ENCODE results near the gene PGLYRP3. TPM values are rescaled to one million over a fixed set of nuclear protein-coding genes. Genes with fewer than 3 reads are reported as not detected.

The PGLYRP3 gene
- total and polyA plus RNA-seq, 3 experiments from 2014 or later = not detected

DNA sequence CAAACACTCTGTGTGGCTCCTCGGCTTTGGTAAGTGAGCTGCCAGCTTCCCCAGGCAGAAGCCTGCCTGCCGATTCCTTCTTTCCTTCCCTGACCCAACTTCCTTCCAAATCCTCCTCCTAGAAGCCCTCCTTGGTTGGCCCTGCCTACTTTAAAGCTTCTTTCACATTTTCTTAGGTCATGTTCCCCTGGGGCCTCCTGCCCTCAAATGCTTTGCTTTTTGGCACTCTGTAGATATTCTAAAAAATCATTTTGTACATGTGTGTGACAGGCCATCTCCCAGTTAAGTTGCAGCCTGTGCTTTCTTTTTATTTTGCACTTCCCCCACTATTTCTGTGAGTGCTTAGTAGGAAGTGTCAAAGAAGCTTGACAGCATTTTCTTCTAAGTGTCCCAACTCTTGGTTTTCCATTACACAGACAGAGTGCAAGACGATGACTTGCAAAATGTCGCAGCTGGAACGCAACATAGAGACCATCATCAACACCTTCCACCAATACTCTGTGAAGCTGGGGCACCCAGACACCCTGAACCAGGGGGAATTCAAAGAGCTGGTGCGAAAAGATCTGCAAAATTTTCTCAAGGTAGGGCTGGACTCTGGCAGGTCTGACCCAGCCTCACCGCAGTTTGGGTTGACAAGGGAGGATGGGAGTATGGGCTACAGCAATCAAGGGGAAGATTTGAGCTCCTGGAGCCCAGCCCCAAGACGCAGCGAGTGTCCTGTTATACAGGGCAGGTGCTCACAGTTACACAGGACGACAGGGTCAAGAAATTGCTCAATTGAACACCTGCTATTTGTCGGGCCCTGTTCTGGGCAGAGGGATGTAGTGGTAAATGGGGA lies 45.3 kb upstream of the PGLYRP3 start, which contains the start of gene S100A9:
Gene S100A9 (plus strand): TSS at position 2 of the 838 bp plus-strand sequence. CDS start 430 bp downstream, at position 432.
- Histone ChIP-seq H3K4me1 (ENCODE audit: insufficient read depth, low read length) (peaks cover 13% of the 10 kb centered on the region), H3K9me3 (ENCODE audit: low read length) (no peaks in the 10 kb centered on the region), H3K27ac (ENCODE audit: low read depth, low read length) (no peak within 1 kb of the TSS), H3K27me3 (ENCODE audit: insufficient read depth, low read length, poor library complexity, severe bottlenecking) (no peaks in the 10 kb centered on the region), H3K36me3 (ENCODE audit: insufficient read depth, low read length) (no peaks in the 10 kb centered on the region), H3K4me3 (ENCODE audit: low read length) (no peak within 1 kb of the TSS)
- H3K9me3 Mint-ChIP-seq = no peaks in the 10 kb centered on the region
- POLR2A ChIA-PET = no interaction called here
- peak within 1 kb of the TSS in 7 of 8 donors; percentile 4 to 59 (median 43) for H3K27ac Mint-ChIP-seq
- peak within 1 kb of the TSS in 3 of 7 donors; percentile 15 to 29 (median 19) for H3K4me3 Mint-ChIP-seq
- H3K36me3 Mint-ChIP-seq = no peaks in the 10 kb centered on the region
- H3K27me3 Mint-ChIP-seq = peaks cover 7 to 28% of the 10 kb centered on the region in 2 donors
- H3K4me1 Mint-ChIP-seq = peaks cover 10 to 21% (median 18%) of the 10 kb centered on the region in 3 donors
- no peak for DNase-seq
- CTCF ChIA-PET = interaction anchor here (1.7 kb wide), 1 partner anchor 137 kb away, joined by 4 read pairs; no protein-coding TSS in a partner anchor

DNA sequence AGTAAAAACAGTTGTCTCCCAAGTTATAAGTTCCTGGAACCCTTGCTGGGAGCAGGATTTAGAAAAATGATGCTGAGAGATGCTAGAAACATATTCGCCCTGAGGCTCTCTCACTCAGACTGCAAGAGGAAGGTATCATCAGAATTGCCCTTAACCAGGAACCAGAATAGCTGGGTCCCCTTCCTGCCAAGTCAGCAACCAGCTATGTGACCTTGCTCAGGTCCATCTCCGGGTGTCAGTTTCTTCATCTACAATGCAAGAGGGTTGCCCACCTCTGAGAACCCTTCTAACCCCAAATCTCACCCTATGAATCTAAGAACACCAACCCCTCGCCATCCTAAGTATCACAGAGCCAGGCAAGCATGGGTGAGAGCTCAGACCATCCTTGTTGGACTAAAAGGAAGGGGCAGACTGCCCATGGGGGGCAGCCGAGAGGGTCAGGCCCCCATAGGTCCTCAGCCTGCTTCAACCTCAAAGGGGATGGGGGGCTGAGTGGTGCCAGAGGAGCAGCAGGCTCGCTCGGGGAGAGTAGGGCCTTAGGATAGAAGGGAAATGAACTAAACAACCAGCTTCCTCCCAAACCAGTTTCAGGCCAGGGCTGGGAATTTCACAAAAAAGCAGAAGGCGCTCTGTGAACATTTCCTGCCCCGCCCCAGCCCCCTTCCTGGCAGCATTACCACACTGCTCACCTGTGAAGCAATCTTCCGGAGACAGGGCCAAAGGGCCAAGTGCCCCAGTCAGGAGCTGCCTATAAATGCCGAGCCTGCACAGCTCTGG lies 44.5 kb upstream of the PGLYRP3 start:
- peaks cover 8 to 27% of the 10 kb centered on the region in 2 donors for H3K27me3 Mint-ChIP-seq
- ChIA-PET POLR2A (no interaction called here), CTCF (interaction anchor here (1.7 kb wide), 1 partner anchor 138 kb away, joined by 4 read pairs; no protein-coding TSS in a partner anchor)
- H3K36me3 Mint-ChIP-seq = no peaks in the 10 kb centered on the region
- Histone ChIP-seq H3K4me3 (ENCODE audit: low read length) (no peak overlapping the region), H3K36me3 (ENCODE audit: insufficient read depth, low read length) (no peaks in the 10 kb centered on the region), H3K9me3 (ENCODE audit: low read length) (no peaks in the 10 kb centered on the region), H3K27me3 (ENCODE audit: insufficient read depth, low read length, poor library complexity, severe bottlenecking) (no peaks in the 10 kb centered on the region), H3K27ac (ENCODE audit: low read depth, low read length) (no peak overlapping the region), H3K4me1 (ENCODE audit: insufficient read depth, low read length) (peaks cover 13% of the 10 kb centered on the region)
- H3K4me1 Mint-ChIP-seq = peaks cover 10 to 21% (median 18%) of the 10 kb centered on the region in 3 donors
- DNase-seq = no peak
- H3K9me3 Mint-ChIP-seq = no peaks in the 10 kb centered on the region
- H3K4me3 Mint-ChIP-seq = no peak overlapping the region
- H3K27ac Mint-ChIP-seq = peak overlapping the region in 5 of 8 donors; percentile 21 to 59 (median 45)

GRCh38 chr1:153356392-153357075 lies 43.8 kb upstream of the PGLYRP3 start:
- Histone ChIP-seq H3K27me3 (ENCODE audit: insufficient read depth, low read length, poor library complexity, severe bottlenecking) (no peaks in the 10 kb centered on the region), H3K4me3 (ENCODE audit: low read length) (no peak overlapping the region), H3K36me3 (ENCODE audit: insufficient read depth, low read length) (no peaks in the 10 kb centered on the region), H3K4me1 (ENCODE audit: insufficient read depth, low read length) (peaks cover 13% of the 10 kb centered on the region), H3K9me3 (ENCODE audit: low read length) (no peaks in the 10 kb centered on the region), H3K27ac (ENCODE audit: low read depth, low read length) (no peak overlapping the region)
- Mint-ChIP-seq H3K4me3 (peak overlapping the region in 1 of 7 donors; percentile 15), H3K27me3 (peaks cover 5 to 27% of the 10 kb centered on the region in 2 donors), H3K4me1 (peaks cover 10 to 21% (median 18%) of the 10 kb centered on the region in 3 donors), H3K36me3 (no peaks in the 10 kb centered on the region), H3K27ac (peak overlapping the region in 1 of 8 donors; percentile 56), H3K9me3 (no peaks in the 10 kb centered on the region)
- ChIA-PET CTCF (interaction anchor here (5.3 kb wide), 1 partner anchor 138 kb away, joined by 35 read pairs; no protein-coding TSS in a partner anchor), POLR2A (no interaction called here)
- no peak for DNase-seq

DNA sequence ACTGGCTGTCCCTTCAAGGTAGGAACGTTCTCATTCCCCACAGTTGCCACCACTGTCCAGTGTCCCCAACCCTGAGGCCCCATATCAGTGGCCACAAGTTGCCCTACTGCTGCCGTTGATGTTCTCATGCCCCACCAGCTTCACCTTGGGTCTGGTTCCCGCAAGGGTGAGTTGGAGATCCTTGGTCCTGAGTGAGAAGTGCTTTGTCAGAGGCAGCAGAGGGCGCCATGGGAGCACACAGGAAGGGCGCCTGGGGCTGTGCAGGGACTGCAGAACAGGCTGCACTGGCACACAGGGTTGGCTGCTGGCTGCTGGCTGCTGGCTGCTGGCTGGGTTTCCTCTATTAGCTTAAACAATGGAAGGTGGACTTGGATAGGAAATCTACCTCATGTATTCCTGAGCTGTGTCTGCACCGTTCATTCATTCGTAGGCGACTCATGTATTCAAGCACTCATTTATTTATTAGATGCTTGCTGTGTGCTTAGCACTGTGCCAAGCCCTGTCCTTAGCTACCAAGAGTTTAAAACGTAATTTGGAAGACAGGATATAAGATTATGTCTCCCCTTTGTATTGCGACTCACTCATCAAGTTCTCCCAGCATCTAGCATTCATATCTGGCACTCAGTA lies 42.8 kb upstream of the PGLYRP3 start:
- H3K4me3 Mint-ChIP-seq = no peak overlapping the region
- peaks cover 10 to 21% (median 18%) of the 10 kb centered on the region in 3 donors for H3K4me1 Mint-ChIP-seq
- peak in 1 of 5 donors; percentile 6 for DNase-seq
- Histone ChIP-seq H3K27me3 (ENCODE audit: insufficient read depth, low read length, poor library complexity, severe bottlenecking) (no peaks in the 10 kb centered on the region), H3K4me3 (ENCODE audit: low read length) (no peak overlapping the region), H3K27ac (ENCODE audit: low read depth, low read length) (no peak overlapping the region), H3K9me3 (ENCODE audit: low read length) (no peaks in the 10 kb centered on the region), H3K4me1 (ENCODE audit: insufficient read depth, low read length) (peaks cover 13% of the 10 kb centered on the region), H3K36me3 (ENCODE audit: insufficient read depth, low read length) (no peaks in the 10 kb centered on the region)
- no peak overlapping the region for H3K27ac Mint-ChIP-seq
- H3K36me3 Mint-ChIP-seq = no peaks in the 10 kb centered on the region
- no peaks in the 10 kb centered on the region for H3K9me3 Mint-ChIP-seq
- ChIA-PET POLR2A (no interaction called here), CTCF (interaction anchor here (5.3 kb wide), 1 partner anchor 139 kb away, joined by 35 read pairs; no protein-coding TSS in a partner anchor)
- H3K27me3 Mint-ChIP-seq = peaks cover 3 to 28% of the 10 kb centered on the region in 2 donors

GRCh38 chr1:153354515-153355193 lies 41.9 kb upstream of the PGLYRP3 start:
- no peak overlapping the region for H3K4me3 ChIP-seq (ENCODE audit: low read length)
- no peak overlapping the region for H3K4me3 Mint-ChIP-seq
- no peak overlapping the region for H3K27ac Mint-ChIP-seq
- H3K27me3 Mint-ChIP-seq = peaks cover 10 to 35% of the 10 kb centered on the region in 2 donors
- ChIA-PET POLR2A (no interaction called here), CTCF (interaction anchor here (5.3 kb wide), 1 partner anchor 140 kb away, joined by 35 read pairs; no protein-coding TSS in a partner anchor)
- no peak for DNase-seq
- no peaks in the 10 kb centered on the region for H3K9me3 Mint-ChIP-seq
- no peaks in the 10 kb centered on the region for H3K27me3 ChIP-seq (ENCODE audit: insufficient read depth, low read length, poor library complexity, severe bottlenecking)
- H3K36me3 ChIP-seq (ENCODE audit: insufficient read depth, low read length) = no peaks in the 10 kb centered on the region
- peaks cover 10 to 21% (median 18%) of the 10 kb centered on the region in 3 donors for H3K4me1 Mint-ChIP-seq
- no peak overlapping the region for H3K27ac ChIP-seq (ENCODE audit: low read depth, low read length)
- no peaks in the 10 kb centered on the region for H3K9me3 ChIP-seq (ENCODE audit: low read length)
- H3K36me3 Mint-ChIP-seq = no peaks in the 10 kb centered on the region
- peaks cover 13% of the 10 kb centered on the region for H3K4me1 ChIP-seq (ENCODE audit: insufficient read depth, low read length)

GRCh38 chr1:153353226-153353947 lies 40.6 kb upstream of the PGLYRP3 start:
- Histone ChIP-seq H3K27ac (ENCODE audit: low read depth, low read length) (no peak overlapping the region), H3K4me1 (ENCODE audit: insufficient read depth, low read length) (peaks cover 13% of the 10 kb centered on the region), H3K4me3 (ENCODE audit: low read length) (no peak overlapping the region), H3K27me3 (ENCODE audit: insufficient read depth, low read length, poor library complexity, severe bottlenecking) (no peaks in the 10 kb centered on the region), H3K36me3 (ENCODE audit: insufficient read depth, low read length) (no peaks in the 10 kb centered on the region), H3K9me3 (ENCODE audit: low read length) (no peaks in the 10 kb centered on the region)
- H3K4me1 Mint-ChIP-seq = peaks cover 10 to 20% (median 18%) of the 10 kb centered on the region in 3 donors
- H3K4me3 Mint-ChIP-seq = no peak overlapping the region
- no peaks in the 10 kb centered on the region for H3K36me3 Mint-ChIP-seq
- peaks cover 13 to 43% of the 10 kb centered on the region in 2 donors for H3K27me3 Mint-ChIP-seq
- ChIA-PET POLR2A (no interaction called here), CTCF (interaction anchor here (0.7 to 5.3 kb wide), 9 partner anchors 9 to 916 kb away, joined by 3 to 35 read pairs (median 5); partner anchors contain the start of gene S100A12)
- no peak overlapping the region for H3K27ac Mint-ChIP-seq
- DNase-seq = no peak
- H3K9me3 Mint-ChIP-seq = no peaks in the 10 kb centered on the region

Data from CD8-positive, alpha-beta memory T cell (primary cell).